Activated T-helper 17 cell treated with anti-CD3 and anti-CD28 coated beads, Interleukin-2, amount 50 U/mL, for 72 hours (primary cell): ENCODE data around the gene WWOX. TPM values are rescaled to one million over a fixed set of nuclear protein-coding genes. Genes with fewer than 3 reads are reported as not detected.
A peak's percentile ranks its signal among the peaks of the same experiment; 100 is the strongest.

Source experiments
- ATAC-seq: fragments of 150-1000 bp; cut with Tn5 transposase; replicated peaks from 2 replicates; pipeline ENCODE4 v1.10.0; 2021; ENCODE audit warnings: mild to moderate bottlenecking, moderate library complexity
- H3K27ac Mint-ChIP-seq: one replicate; pipeline ENCODE4 v1.8.0; 2022; ENCODE audit warnings: mixed read lengths
- H3K27me3 Mint-ChIP-seq: one replicate; pipeline ENCODE4 v1.8.0; 2022; ENCODE audit warnings: mixed read lengths
- H3K36me3 Mint-ChIP-seq: one replicate; pipeline ENCODE4 v1.8.0; 2022; ENCODE audit warnings: low read depth, mild to moderate bottlenecking, mixed read lengths
- H3K4me1 Mint-ChIP-seq: one replicate; pipeline ENCODE4 v1.8.0; 2022; ENCODE audit warnings: mixed read lengths
- H3K4me3 Mint-ChIP-seq: one replicate; pipeline ENCODE4 v1.8.0; 2022; ENCODE audit warnings: mild to moderate bottlenecking, mixed read lengths
- H3K9me3 Mint-ChIP-seq: one replicate; pipeline ENCODE4 v1.8.0; 2022; ENCODE audit warnings: mixed read lengths
- total RNA-seq, 2 donors: library from RNA; stranded (reverse); gene quantifications; one replicate each; pipeline ENCODE4 v1.2.3, GENCODE V29; 2022

Gene WWOX
- total RNA-seq, 2 donors from 2014 or later, result 9.4 to 16.5 TPM

GRCh38 chr16:78985716-78986605, 886.5 kb downstream of the WWOX start:
- no peak overlapping the region for H3K27ac Mint-ChIP-seq
- H3K4me3 Mint-ChIP-seq, result no peak overlapping the region
- no peaks in the 10 kb centered on the region for H3K27me3 Mint-ChIP-seq
- no peak for ATAC-seq
- H3K36me3 Mint-ChIP-seq, result no peaks in the 10 kb centered on the region
- H3K4me1 Mint-ChIP-seq, result peaks cover 9% of the 10 kb centered on the region
- peaks cover 4% of the 10 kb centered on the region for H3K9me3 Mint-ChIP-seq

- no peak overlapping the region for H3K27ac Mint-ChIP-seq
- H3K9me3 Mint-ChIP-seq, result peaks cover 4% of the 10 kb centered on the region
- ATAC-seq, result no peak
- H3K27me3 Mint-ChIP-seq, result no peaks in the 10 kb centered on the region
- no peak overlapping the region for H3K4me3 Mint-ChIP-seq
- no peaks in the 10 kb centered on the region for H3K36me3 Mint-ChIP-seq
- H3K4me1 Mint-ChIP-seq, result peaks cover 10% of the 10 kb centered on the region
Observed at GRCh38 chr16:78987666-78988065, 888.2 kb downstream of the WWOX start.

- Mint-ChIP-seq H3K27ac (no peak overlapping the region), H3K4me1 (peaks cover 10% of the 10 kb centered on the region), H3K36me3 (no peaks in the 10 kb centered on the region), H3K27me3 (no peaks in the 10 kb centered on the region), H3K4me3 (no peak overlapping the region), H3K9me3 (no peaks in the 10 kb centered on the region)
- no peak for ATAC-seq
Observed at GRCh38 chr16:78988361-78988969, 889.0 kb downstream of the WWOX start.

GRCh38 chr16:78990309-78990701, 890.9 kb downstream of the WWOX start:
- Mint-ChIP-seq H3K9me3 (no peaks in the 10 kb centered on the region), H3K36me3 (no peaks in the 10 kb centered on the region), H3K27me3 (no peaks in the 10 kb centered on the region), H3K27ac (peak overlapping the region; percentile 74), H3K4me1 (peaks cover 10% of the 10 kb centered on the region), H3K4me3 (peak overlapping the region; percentile 17)
- no peak for ATAC-seq

- Mint-ChIP-seq H3K9me3 (no peaks in the 10 kb centered on the region), H3K27me3 (no peaks in the 10 kb centered on the region), H3K4me3 (no peak overlapping the region), H3K27ac (no peak overlapping the region), H3K36me3 (no peaks in the 10 kb centered on the region), H3K4me1 (peaks cover 10% of the 10 kb centered on the region)
- ATAC-seq, result no peak
Observed at GRCh38 chr16:78992001-78992400, 892.5 kb downstream of the WWOX start.

- no peak overlapping the region for H3K27ac Mint-ChIP-seq
Observed at GRCh38 chr16:78993346-78993745, 893.9 kb downstream of the WWOX start.

GRCh38 chr16:78994135-78994745, 894.8 kb downstream of the WWOX start:
- H3K27me3 Mint-ChIP-seq, result no peaks in the 10 kb centered on the region
- no peaks in the 10 kb centered on the region for H3K9me3 Mint-ChIP-seq
- ATAC-seq, result no peak

More at GRCh38 chr16:78993346-78993745, 893.9 kb downstream of the WWOX start:
- Mint-ChIP-seq H3K4me1 (peaks cover 10% of the 10 kb centered on the region), H3K36me3 (no peaks in the 10 kb centered on the region), H3K27me3 (no peaks in the 10 kb centered on the region), H3K4me3 (no peak overlapping the region), H3K9me3 (no peaks in the 10 kb centered on the region)
- no peak for ATAC-seq

GRCh38 chr16:78995441-78995840, 896.0 kb downstream of the WWOX start:
- H3K27ac Mint-ChIP-seq, result no peak overlapping the region
- no peak for ATAC-seq
- peaks cover 4% of the 10 kb centered on the region for H3K4me1 Mint-ChIP-seq
- H3K36me3 Mint-ChIP-seq, result no peaks in the 10 kb centered on the region
- no peaks in the 10 kb centered on the region for H3K27me3 Mint-ChIP-seq
- H3K4me3 Mint-ChIP-seq, result no peak overlapping the region
- H3K9me3 Mint-ChIP-seq, result no peaks in the 10 kb centered on the region

More at GRCh38 chr16:78994135-78994745, 894.8 kb downstream of the WWOX start:
- Mint-ChIP-seq H3K36me3 (no peaks in the 10 kb centered on the region), H3K4me1 (peaks cover 10% of the 10 kb centered on the region), H3K27ac (no peak overlapping the region), H3K4me3 (no peak overlapping the region)

GRCh38 chr16:78996790-78997189, 897.3 kb downstream of the WWOX start:
- Mint-ChIP-seq H3K4me3 (no peak overlapping the region), H3K4me1 (no peaks in the 10 kb centered on the region), H3K36me3 (no peaks in the 10 kb centered on the region)

GRCh38 chr16:78998879-78999278, 899.4 kb downstream of the WWOX start:
- Mint-ChIP-seq H3K27me3 (no peaks in the 10 kb centered on the region), H3K4me3 (no peak overlapping the region), H3K9me3 (no peaks in the 10 kb centered on the region), H3K4me1 (no peaks in the 10 kb centered on the region), H3K36me3 (no peaks in the 10 kb centered on the region), H3K27ac (no peak overlapping the region)
- no peak for ATAC-seq

More at GRCh38 chr16:78996790-78997189, 897.3 kb downstream of the WWOX start:
- Mint-ChIP-seq H3K27me3 (no peaks in the 10 kb centered on the region), H3K27ac (no peak overlapping the region), H3K9me3 (no peaks in the 10 kb centered on the region)
- ATAC-seq, result no peak

- Mint-ChIP-seq H3K9me3 (no peaks in the 10 kb centered on the region), H3K36me3 (peaks cover 6% of the 10 kb centered on the region), H3K27ac (no peak overlapping the region), H3K27me3 (no peaks in the 10 kb centered on the region), H3K4me3 (no peak overlapping the region), H3K4me1 (peaks cover 10% of the 10 kb centered on the region)
- ATAC-seq, result no peak
Observed at GRCh38 chr16:79001156-79001967, 901.9 kb downstream of the WWOX start.

- Mint-ChIP-seq H3K27me3 (no peaks in the 10 kb centered on the region), H3K27ac (no peak overlapping the region), H3K36me3 (peaks cover 21% of the 10 kb centered on the region), H3K4me3 (no peak overlapping the region), H3K9me3 (peaks cover 4% of the 10 kb centered on the region), H3K4me1 (peaks cover 20% of the 10 kb centered on the region)
- no peak for ATAC-seq
Observed at GRCh38 chr16:79003026-79003609, 903.7 kb downstream of the WWOX start.

GRCh38 chr16:79004309-79004708, 904.9 kb downstream of the WWOX start:
- no peaks in the 10 kb centered on the region for H3K27me3 Mint-ChIP-seq
- no peak for ATAC-seq
- no peak overlapping the region for H3K4me3 Mint-ChIP-seq
- H3K4me1 Mint-ChIP-seq, result peaks cover 20% of the 10 kb centered on the region
- peaks cover 4% of the 10 kb centered on the region for H3K9me3 Mint-ChIP-seq
- peaks cover 21% of the 10 kb centered on the region for H3K36me3 Mint-ChIP-seq
- H3K27ac Mint-ChIP-seq, result peak overlapping the region; percentile 93

GRCh38 chr16:79005096-79005495, 905.6 kb downstream of the WWOX start:
- H3K27me3 Mint-ChIP-seq, result no peaks in the 10 kb centered on the region
- peaks cover 20% of the 10 kb centered on the region for H3K4me1 Mint-ChIP-seq
- peaks cover 21% of the 10 kb centered on the region for H3K36me3 Mint-ChIP-seq
- peak overlapping the region; percentile 80 for H3K4me3 Mint-ChIP-seq
- no peak for ATAC-seq
- H3K27ac Mint-ChIP-seq, result peak overlapping the region; percentile 93
- H3K9me3 Mint-ChIP-seq, result peaks cover 4% of the 10 kb centered on the region
